Caco-2 (cell line): Measurements from ENCODE around the gene DAB2IP. TPM values are rescaled to one million over a fixed set of nuclear protein-coding genes. Genes with fewer than 3 reads are reported as not detected.

ENCODE experiments used
- BruUV-seq: library from RNA; stranded (reverse); fragments of 400-500 nt; replicated peaks from 2 replicates; lab custom pipeline; 2021; lab: Mats Ljungman, UMichigan
- CTCF ChIA-PET: fragments of 300-600 bp; sonication (Branson Sonifier 250); formaldehyde crosslinking; loops from one replicate; lab custom pipeline; 2022; ENCODE audit warnings: antibody characterized with exemption; lab: Charles Lee
- POLR2A ChIA-PET: fragments of 300-600 bp; sonication (Branson Sonifier 250); formaldehyde crosslinking; loops from one replicate; lab custom pipeline; 2022; ENCODE audit warnings: antibody characterized with exemption; lab: Charles Lee
- DNase-seq, 2 experiments: peaks; one replicate each; pipeline versions ENCODE4 v3.0.0 to v3.0.0-alpha.2; 2020 to 2022
- H3K27me3 ChIP-seq: replicated peaks from 2 replicates; pipeline ENCODE4 v1.6.0; 2011; ENCODE audit warnings: low read length; ENCODE audit not compliant: control insufficient read depth, insufficient read depth
- H3K36me3 ChIP-seq: 2 replicates; pipeline ENCODE4 v1.5.1; 2011; ENCODE audit warnings: low read length; ENCODE audit not compliant: control insufficient read depth, insufficient read depth
- H3K4me1 ChIP-seq: fragments of 250-450 bp; sonication (Bioruptor Pico); 2 replicates; pipeline ENCODE4 v1.5.1; 2020; ENCODE audit warnings: mild to moderate bottlenecking
- H3K4me3 ChIP-seq: 2 replicates; pipeline ENCODE4 v1.5.1; 2011; ENCODE audit warnings: low read depth, mild to moderate bottlenecking, control low read depth, low read length
- H3K9me3 ChIP-seq: fragments of 250-450 bp; sonication (Bioruptor Pico); 2 replicates; pipeline ENCODE4 v1.5.1; 2020; ENCODE audit warnings: mild to moderate bottlenecking, moderate library complexity
- H3K27ac Mint-ChIP-seq: one replicate; pipeline ENCODE4 v1.8.0; 2022; ENCODE audit warnings: mixed read lengths; ENCODE audit not compliant: unreplicated experiment
- H3K27me3 Mint-ChIP-seq: one replicate; pipeline ENCODE4 v1.8.0; 2022; ENCODE audit warnings: mixed read lengths; ENCODE audit not compliant: insufficient read depth, unreplicated experiment
- H3K36me3 Mint-ChIP-seq: one replicate; pipeline ENCODE4 v1.8.0; 2022; ENCODE audit warnings: mild to moderate bottlenecking, mixed read lengths; ENCODE audit not compliant: insufficient read depth, unreplicated experiment
- H3K4me1 Mint-ChIP-seq: one replicate; pipeline ENCODE4 v1.8.0; 2022; ENCODE audit warnings: low read depth, mixed read lengths; ENCODE audit not compliant: unreplicated experiment
- H3K4me3 Mint-ChIP-seq: one replicate; pipeline ENCODE4 v1.8.0; 2022; ENCODE audit warnings: mild to moderate bottlenecking, moderate library complexity, mixed read lengths; ENCODE audit not compliant: unreplicated experiment
- H3K9me3 Mint-ChIP-seq: one replicate; pipeline ENCODE4 v1.8.0; 2022; ENCODE audit warnings: mixed read lengths; ENCODE audit not compliant: unreplicated experiment
- intact Hi-C: fragments of 100-400 bp; cut with micrococcal nuclease; formaldehyde crosslinking; loops from one replicate; pipeline ENCODE4 v1.10.0; 2022; ENCODE audit not compliant: unreplicated experiment
- total RNA-seq: library from RNA; stranded (reverse); gene quantifications from 2 replicates; pipeline ENCODE4 v1.2.3, GENCODE V29; 2022
- TF ChIP-seq, protein P1 (sequence below), 2 experiments: fragments of 200-600 bp in 1 of 2; IDR thresholded peaks; 1 replicate in 1 of 2; 2 replicates in 1 of 2; pipeline versions ENCODE4 v1.5.1 to v1.8.0; 2011 to 2022; ENCODE audit warnings: antibody characterized with exemption in 1 of 2, control low read depth in 1 of 2, inconsistent platforms in 1 of 2, low read depth in 1 of 2, low read length in 1 of 2, mild to moderate bottlenecking in 1 of 2, moderate library complexity in 1 of 2; ENCODE audit not compliant: insufficient read depth in 1 of 2, severe bottlenecking in 1 of 2, unreplicated experiment in 1 of 2

The DAB2IP gene
- total RNA-seq, 1 experiment from 2014 or later: 26.0 TPM

DNA sequence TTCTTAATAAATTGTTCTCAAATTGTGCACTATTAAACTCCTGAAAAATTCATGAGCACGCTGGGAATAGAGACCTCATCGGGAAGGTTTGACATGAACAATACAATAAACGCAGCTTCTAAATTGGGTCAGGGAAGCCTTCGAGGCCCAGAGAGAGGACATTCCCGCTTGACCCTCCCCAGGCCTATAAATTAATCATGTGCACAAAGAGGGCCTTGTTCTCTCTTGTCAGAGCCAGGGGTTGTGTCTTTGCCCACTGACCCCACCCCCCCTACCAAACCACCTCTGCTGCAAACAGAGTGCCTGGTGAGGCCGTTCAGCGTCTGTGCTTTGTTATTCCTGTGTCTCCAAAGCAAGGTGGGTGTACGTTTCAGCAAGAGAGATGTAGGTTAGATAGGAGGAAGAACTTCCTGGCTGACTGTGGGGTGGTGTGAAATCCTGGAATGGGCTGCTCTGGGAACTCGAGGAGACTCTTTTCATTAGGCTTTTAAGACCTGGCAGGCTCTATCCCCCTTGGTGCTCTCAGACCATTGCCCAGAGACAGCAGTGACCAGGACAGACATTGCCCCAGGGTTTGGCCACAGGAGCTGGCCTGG lies 18.2 kb upstream of the DAB2IP start:
- H3K27me3 ChIP-seq: no peaks in the 10 kb centered on the region
- intact Hi-C loops: no loop called here
- H3K4me1 Mint-ChIP-seq: peaks cover 5% of the 10 kb centered on the region
- ChIA-PET CTCF (interaction anchor here (1.4 to 1.6 kb wide), 2 partner anchors 51 to 62 kb away, joined by 3 to 5 read pairs; no protein-coding TSS in a partner anchor), POLR2A (no interaction called here)
- H3K9me3 Mint-ChIP-seq: no peaks in the 10 kb centered on the region
- TF ChIP-seq, protein P1, sequence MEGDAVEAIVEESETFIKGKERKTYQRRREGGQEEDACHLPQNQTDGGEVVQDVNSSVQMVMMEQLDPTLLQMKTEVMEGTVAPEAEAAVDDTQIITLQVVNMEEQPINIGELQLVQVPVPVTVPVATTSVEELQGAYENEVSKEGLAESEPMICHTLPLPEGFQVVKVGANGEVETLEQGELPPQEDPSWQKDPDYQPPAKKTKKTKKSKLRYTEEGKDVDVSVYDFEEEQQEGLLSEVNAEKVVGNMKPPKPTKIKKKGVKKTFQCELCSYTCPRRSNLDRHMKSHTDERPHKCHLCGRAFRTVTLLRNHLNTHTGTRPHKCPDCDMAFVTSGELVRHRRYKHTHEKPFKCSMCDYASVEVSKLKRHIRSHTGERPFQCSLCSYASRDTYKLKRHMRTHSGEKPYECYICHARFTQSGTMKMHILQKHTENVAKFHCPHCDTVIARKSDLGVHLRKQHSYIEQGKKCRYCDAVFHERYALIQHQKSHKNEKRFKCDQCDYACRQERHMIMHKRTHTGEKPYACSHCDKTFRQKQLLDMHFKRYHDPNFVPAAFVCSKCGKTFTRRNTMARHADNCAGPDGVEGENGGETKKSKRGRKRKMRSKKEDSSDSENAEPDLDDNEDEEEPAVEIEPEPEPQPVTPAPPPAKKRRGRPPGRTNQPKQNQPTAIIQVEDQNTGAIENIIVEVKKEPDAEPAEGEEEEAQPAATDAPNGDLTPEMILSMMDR (IDR thresholded peaks at IDR 0.05; ENCODE audit: insufficient read depth in 1 of 2, low read depth in 1 of 2, low read length in 1 of 2, severe bottlenecking in 1 of 2, unreplicated experiment in 1 of 2): no peak
- H3K4me3 Mint-ChIP-seq: no peak overlapping the region
- no peak overlapping the region for H3K27ac Mint-ChIP-seq
- no peaks in the 10 kb centered on the region; the same call in 1 of the 2 replicates for H3K36me3 ChIP-seq
- no peak overlapping the region for H3K4me3 ChIP-seq
- DNase-seq: no peak
- BruUV-seq: no TSS peak
- H3K9me3 ChIP-seq: no peaks in the 10 kb centered on the region
- H3K36me3 Mint-ChIP-seq: no peaks in the 10 kb centered on the region
- H3K4me1 ChIP-seq: peaks cover 12% of the 10 kb centered on the region
- no peaks in the 10 kb centered on the region for H3K27me3 Mint-ChIP-seq

DNA sequence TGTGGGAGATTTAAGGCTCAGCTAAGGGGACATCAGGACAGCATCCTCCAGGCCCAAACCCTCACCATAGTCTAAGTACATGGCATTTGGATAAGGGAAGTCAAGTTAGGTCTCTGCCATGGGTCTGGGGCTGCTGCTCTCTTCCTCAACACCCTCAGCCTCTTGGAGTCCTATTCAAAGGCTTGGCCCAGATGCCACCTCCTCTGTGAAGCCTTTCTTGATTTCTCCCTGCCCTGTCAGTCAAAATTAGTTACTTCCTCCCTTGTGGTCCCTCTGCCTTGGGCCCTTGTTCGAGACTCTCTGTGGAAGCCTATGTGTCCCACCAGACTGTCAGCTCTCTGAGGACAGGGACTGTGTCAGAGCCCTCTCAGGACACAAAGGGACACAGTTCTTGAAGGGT lies 17.7 kb upstream of the DAB2IP start:
- peaks cover 5% of the 10 kb centered on the region for H3K4me1 Mint-ChIP-seq
- no peak overlapping the region for H3K4me3 ChIP-seq
- no peak for DNase-seq
- H3K27me3 ChIP-seq: no peaks in the 10 kb centered on the region
- H3K4me1 ChIP-seq: peaks cover 12% of the 10 kb centered on the region
- intact Hi-C loops: loop anchor here (2.0 kb wide), 3 partner anchors 53 to 87 kb away; no protein-coding TSS in a partner anchor
- POLR2A ChIA-PET: no interaction called here
- no peaks in the 10 kb centered on the region for H3K9me3 ChIP-seq
- no peaks in the 10 kb centered on the region; the same call in 1 of the 2 replicates for H3K36me3 ChIP-seq
- no peaks in the 10 kb centered on the region for H3K27me3 Mint-ChIP-seq
- BruUV-seq: no TSS peak
- no peaks in the 10 kb centered on the region for H3K36me3 Mint-ChIP-seq
- no peak overlapping the region for H3K27ac Mint-ChIP-seq
- TF ChIP-seq, protein P1 (IDR thresholded peaks at IDR 0.05; ENCODE audit: insufficient read depth in 1 of 2, low read depth in 1 of 2, low read length in 1 of 2, severe bottlenecking in 1 of 2, unreplicated experiment in 1 of 2): no peak
- H3K4me3 Mint-ChIP-seq: no peak overlapping the region
- H3K9me3 Mint-ChIP-seq: no peaks in the 10 kb centered on the region
- CTCF ChIA-PET: no interaction called here

DNA sequence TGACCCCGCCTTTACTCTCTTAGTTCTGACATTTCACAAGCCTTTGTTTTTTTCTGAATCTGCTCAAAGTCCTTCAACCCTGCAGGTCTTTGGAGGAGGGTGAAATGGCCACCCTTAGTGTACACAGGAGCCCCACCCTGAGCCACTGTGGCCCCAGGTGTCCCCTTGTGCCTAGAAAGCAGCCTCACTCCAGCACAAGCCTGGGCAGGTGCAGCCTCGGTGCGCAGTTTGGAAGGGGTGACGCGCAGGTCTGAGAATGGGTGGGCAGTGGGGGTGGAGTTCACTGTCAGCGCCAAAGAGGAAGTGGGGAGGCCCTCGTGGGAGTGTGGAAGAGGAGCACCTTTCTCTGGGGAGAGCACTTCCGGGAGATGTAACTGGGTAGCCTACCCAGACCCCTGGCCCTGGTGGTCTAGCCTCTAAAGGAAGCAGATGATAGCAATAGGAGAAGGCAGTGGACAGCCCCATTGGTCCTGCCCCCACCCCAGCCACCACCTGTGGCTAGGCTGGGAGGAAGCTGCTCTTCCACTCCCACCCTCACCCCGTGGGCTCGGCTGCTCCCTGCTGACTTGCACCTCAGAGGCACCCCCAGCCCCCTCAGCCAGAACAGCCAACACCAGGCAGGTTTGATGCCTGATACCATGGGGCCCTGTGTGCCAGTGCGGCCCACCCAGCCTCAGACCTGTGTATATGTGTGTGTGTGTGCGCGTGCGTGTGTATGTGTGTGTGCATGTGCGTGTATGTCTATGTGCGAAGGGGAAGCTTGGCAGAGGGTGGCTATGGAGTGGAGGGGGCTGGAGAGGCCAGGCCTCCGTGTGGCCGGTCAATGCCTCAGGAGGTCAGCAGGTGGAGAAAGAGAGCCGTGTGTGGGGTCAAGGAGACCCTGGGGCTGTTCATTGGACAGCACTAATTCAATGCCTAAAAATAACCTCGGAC lies 16.8 kb upstream of the DAB2IP start:
- TF ChIP-seq, protein P1 (IDR thresholded peaks at IDR 0.05; ENCODE audit: insufficient read depth in 1 of 2, low read depth in 1 of 2, low read length in 1 of 2, severe bottlenecking in 1 of 2, unreplicated experiment in 1 of 2): peak; percentile 79 to 87
- H3K4me3 ChIP-seq: no peak overlapping the region
- H3K27me3 ChIP-seq: no peaks in the 10 kb centered on the region
- Mint-ChIP-seq H3K9me3 (no peaks in the 10 kb centered on the region), H3K36me3 (no peaks in the 10 kb centered on the region), H3K4me3 (no peak overlapping the region), H3K4me1 (peaks cover 5% of the 10 kb centered on the region), H3K27ac (no peak overlapping the region), H3K27me3 (no peaks in the 10 kb centered on the region)
- no peaks in the 10 kb centered on the region; the same call in 1 of the 2 replicates for H3K36me3 ChIP-seq
- no peaks in the 10 kb centered on the region for H3K9me3 ChIP-seq
- ChIA-PET POLR2A (no interaction called here), CTCF (interaction anchor here (0.9 to 1.3 kb wide), 3 partner anchors 16 to 60 kb away, joined by 3 to 6 read pairs (median 4); no protein-coding TSS in a partner anchor)
- peaks cover 12% of the 10 kb centered on the region for H3K4me1 ChIP-seq
- intact Hi-C loops: loop anchor here (1.0 to 2.0 kb wide), 5 partner anchors 52 to 358 kb away; no protein-coding TSS in a partner anchor
- BruUV-seq: no TSS peak
- peak; percentile 72 to 74 for DNase-seq
